Measurements from ENCODE around the gene CDS1. TPM values are rescaled to one million over a fixed set of nuclear protein-coding genes. Genes with fewer than 3 reads are reported as not detected.
"Not testable (repeated sequence)": the region's sequence is repeated elsewhere in the genome, so short reads cannot be mapped to it uniquely, and the experiment has no call there.

CDS1 gene
- polyA plus RNA-seq, 1 donor: 59.6 TPM

- WGBS (ENCODE audit: insufficient coverage, low lambda C conversion rate): no CpG with 5 or more reads among the region's 19 CpGs
- peaks cover 24% of the 10 kb centered on the region for H3K4me1 ChIP-seq (ENCODE audit: control insufficient read depth, insufficient read depth, low read length)
- not testable (repeated sequence) for H3K36me3 ChIP-seq (ENCODE audit: control insufficient read depth, insufficient read depth, low read length); H3K4me3 ChIP-seq (ENCODE audit: low read length); H3K9me3 ChIP-seq (ENCODE audit: control insufficient read depth, low read depth, low read length); DNase-seq; H3K27me3 ChIP-seq (ENCODE audit: control insufficient read depth, insufficient read depth, low read length); H3K27ac ChIP-seq (ENCODE audit: low read length)
Observed at GRCh38 chr4:84664767-84665166, 81.8 kb downstream of the CDS1 start.

GRCh38 chr4:84666439-84666838, 83.5 kb downstream of the CDS1 start:
- Histone ChIP-seq H3K36me3 (ENCODE audit: control insufficient read depth, insufficient read depth, low read length) (peaks cover 19% of the 10 kb centered on the region), H3K27ac (ENCODE audit: low read length) (no peak overlapping the region), H3K27me3 (ENCODE audit: control insufficient read depth, insufficient read depth, low read length) (no peaks in the 10 kb centered on the region), H3K9me3 (ENCODE audit: control insufficient read depth, low read depth, low read length) (peaks cover 6% of the 10 kb centered on the region), H3K4me1 (ENCODE audit: control insufficient read depth, insufficient read depth, low read length) (peaks cover 11% of the 10 kb centered on the region), H3K4me3 (ENCODE audit: low read length) (no peak overlapping the region)
- no peak for DNase-seq
- no CpG with 5 or more reads among the region's 1 CpG for WGBS (ENCODE audit: insufficient coverage, low lambda C conversion rate)

GRCh38 chr4:84669201-84669600, 86.3 kb downstream of the CDS1 start:
- Histone ChIP-seq H3K27me3 (ENCODE audit: control insufficient read depth, insufficient read depth, low read length) (no peaks in the 10 kb centered on the region), H3K27ac (ENCODE audit: low read length) (no peak overlapping the region), H3K36me3 (ENCODE audit: control insufficient read depth, insufficient read depth, low read length) (peaks cover 35% of the 10 kb centered on the region), H3K9me3 (ENCODE audit: control insufficient read depth, low read depth, low read length) (peaks cover 6% of the 10 kb centered on the region), H3K4me1 (ENCODE audit: control insufficient read depth, insufficient read depth, low read length) (no peaks in the 10 kb centered on the region), H3K4me3 (ENCODE audit: low read length) (no peak overlapping the region)
- no peak for DNase-seq
- WGBS (ENCODE audit: insufficient coverage, low lambda C conversion rate): no CpG with 5 or more reads among the region's 1 CpG

GRCh38 chr4:84672177-84672576, 89.2 kb downstream of the CDS1 start:
- no peak overlapping the region for H3K4me3 ChIP-seq (ENCODE audit: low read length)
- H3K36me3 ChIP-seq (ENCODE audit: control insufficient read depth, insufficient read depth, low read length): peaks cover 54% of the 10 kb centered on the region
- DNase-seq: no peak
- H3K4me1 ChIP-seq (ENCODE audit: control insufficient read depth, insufficient read depth, low read length): no peaks in the 10 kb centered on the region
- H3K27ac ChIP-seq (ENCODE audit: low read length): no peak overlapping the region
- no peaks in the 10 kb centered on the region for H3K9me3 ChIP-seq (ENCODE audit: control insufficient read depth, low read depth, low read length)
- H3K27me3 ChIP-seq (ENCODE audit: control insufficient read depth, insufficient read depth, low read length): no peaks in the 10 kb centered on the region

GRCh38 chr4:84673475-84674240, 90.7 kb downstream of the CDS1 start:
- Histone ChIP-seq H3K27me3 (ENCODE audit: control insufficient read depth, insufficient read depth, low read length) (no peaks in the 10 kb centered on the region), H3K4me3 (ENCODE audit: low read length) (no peak overlapping the region), H3K4me1 (ENCODE audit: control insufficient read depth, insufficient read depth, low read length) (no peaks in the 10 kb centered on the region), H3K27ac (ENCODE audit: low read length) (no peak overlapping the region), H3K36me3 (ENCODE audit: control insufficient read depth, insufficient read depth, low read length) (peaks cover 61% of the 10 kb centered on the region), H3K9me3 (ENCODE audit: control insufficient read depth, low read depth, low read length) (no peaks in the 10 kb centered on the region)
- WGBS (ENCODE audit: insufficient coverage, low lambda C conversion rate): no CpG with 5 or more reads among the region's 1 CpG
- no peak for DNase-seq

- Histone ChIP-seq H3K4me3 (ENCODE audit: low read length) (no peak overlapping the region), H3K9me3 (ENCODE audit: control insufficient read depth, low read depth, low read length) (no peaks in the 10 kb centered on the region), H3K27me3 (ENCODE audit: control insufficient read depth, insufficient read depth, low read length) (no peaks in the 10 kb centered on the region), H3K4me1 (ENCODE audit: control insufficient read depth, insufficient read depth, low read length) (peaks cover 15% of the 10 kb centered on the region), H3K27ac (ENCODE audit: low read length) (no peak overlapping the region), H3K36me3 (ENCODE audit: control insufficient read depth, insufficient read depth, low read length) (peaks cover 51% of the 10 kb centered on the region)
- no CpG with 5 or more reads among the region's 9 CpGs for WGBS (ENCODE audit: insufficient coverage, low lambda C conversion rate)
- no peak for DNase-seq
Observed at GRCh38 chr4:84677093-84677492, 94.2 kb downstream of the CDS1 start.

- WGBS (ENCODE audit: insufficient coverage, low lambda C conversion rate): no CpG with 5 or more reads among the region's 5 CpGs
- no peaks in the 10 kb centered on the region for H3K27me3 ChIP-seq (ENCODE audit: control insufficient read depth, insufficient read depth, low read length)
Observed at GRCh38 chr4:84677995-84678394, 95.1 kb downstream of the CDS1 start.

GRCh38 chr4:84678976-84679744, 96.2 kb downstream of the CDS1 start:
- peaks cover 35% of the 10 kb centered on the region for H3K4me1 ChIP-seq (ENCODE audit: control insufficient read depth, insufficient read depth, low read length)
- H3K27ac ChIP-seq (ENCODE audit: low read length): no peak overlapping the region
- no peak overlapping the region for H3K4me3 ChIP-seq (ENCODE audit: low read length)
- WGBS (ENCODE audit: insufficient coverage, low lambda C conversion rate): 90% methylated on average over 2 of the region's 14 CpGs
- no peaks in the 10 kb centered on the region for H3K9me3 ChIP-seq (ENCODE audit: control insufficient read depth, low read depth, low read length)
- H3K27me3 ChIP-seq (ENCODE audit: control insufficient read depth, insufficient read depth, low read length): no peaks in the 10 kb centered on the region
- H3K36me3 ChIP-seq (ENCODE audit: control insufficient read depth, insufficient read depth, low read length): peaks cover 54% of the 10 kb centered on the region
- no peak for DNase-seq

More at GRCh38 chr4:84677995-84678394, 95.1 kb downstream of the CDS1 start:
- no peak for DNase-seq
- peaks cover 49% of the 10 kb centered on the region for H3K36me3 ChIP-seq (ENCODE audit: control insufficient read depth, insufficient read depth, low read length)
- H3K4me1 ChIP-seq (ENCODE audit: control insufficient read depth, insufficient read depth, low read length): peaks cover 24% of the 10 kb centered on the region
- H3K4me3 ChIP-seq (ENCODE audit: low read length): no peak overlapping the region
- no peaks in the 10 kb centered on the region for H3K9me3 ChIP-seq (ENCODE audit: control insufficient read depth, low read depth, low read length)
- no peak overlapping the region for H3K27ac ChIP-seq (ENCODE audit: low read length)

GRCh38 chr4:84680956-84681355, 98.0 kb downstream of the CDS1 start:
- Histone ChIP-seq H3K27me3 (ENCODE audit: control insufficient read depth, insufficient read depth, low read length) (no peaks in the 10 kb centered on the region), H3K27ac (ENCODE audit: low read length) (peak overlapping the region; percentile 83), H3K9me3 (ENCODE audit: control insufficient read depth, low read depth, low read length) (no peaks in the 10 kb centered on the region), H3K4me1 (ENCODE audit: control insufficient read depth, insufficient read depth, low read length) (peaks cover 36% of the 10 kb centered on the region), H3K4me3 (ENCODE audit: low read length) (no peak overlapping the region), H3K36me3 (ENCODE audit: control insufficient read depth, insufficient read depth, low read length) (peaks cover 54% of the 10 kb centered on the region)
- WGBS (ENCODE audit: insufficient coverage, low lambda C conversion rate): 80% methylated on average over 1 of the region's 4 CpGs
- no peak for DNase-seq

- Histone ChIP-seq H3K36me3 (ENCODE audit: control insufficient read depth, insufficient read depth, low read length) (peaks cover 55% of the 10 kb centered on the region), H3K27me3 (ENCODE audit: control insufficient read depth, insufficient read depth, low read length) (no peaks in the 10 kb centered on the region), H3K9me3 (ENCODE audit: control insufficient read depth, low read depth, low read length) (no peaks in the 10 kb centered on the region), H3K4me1 (ENCODE audit: control insufficient read depth, insufficient read depth, low read length) (peaks cover 36% of the 10 kb centered on the region), H3K27ac (ENCODE audit: low read length) (peak overlapping the region; percentile 83), H3K4me3 (ENCODE audit: low read length) (no peak overlapping the region)
- no CpG with 5 or more reads among the region's 2 CpGs for WGBS (ENCODE audit: insufficient coverage, low lambda C conversion rate)
- DNase-seq: peak; percentile 71 to 89
Observed at GRCh38 chr4:84681486-84682274, 98.8 kb downstream of the CDS1 start.

Data from large intestine (tissue), 3 donors.